NCI-H524 treated with DMSO at 0.1 percent for 48 hours (cell line): ENCODE data around the gene KCNMA1.

ENCODE experiments used
- DNase-seq: peaks from one replicate; lab custom pipeline; 2025; lab: John Stamatoyannopoulos, UW

Gene KCNMA1

DNA sequence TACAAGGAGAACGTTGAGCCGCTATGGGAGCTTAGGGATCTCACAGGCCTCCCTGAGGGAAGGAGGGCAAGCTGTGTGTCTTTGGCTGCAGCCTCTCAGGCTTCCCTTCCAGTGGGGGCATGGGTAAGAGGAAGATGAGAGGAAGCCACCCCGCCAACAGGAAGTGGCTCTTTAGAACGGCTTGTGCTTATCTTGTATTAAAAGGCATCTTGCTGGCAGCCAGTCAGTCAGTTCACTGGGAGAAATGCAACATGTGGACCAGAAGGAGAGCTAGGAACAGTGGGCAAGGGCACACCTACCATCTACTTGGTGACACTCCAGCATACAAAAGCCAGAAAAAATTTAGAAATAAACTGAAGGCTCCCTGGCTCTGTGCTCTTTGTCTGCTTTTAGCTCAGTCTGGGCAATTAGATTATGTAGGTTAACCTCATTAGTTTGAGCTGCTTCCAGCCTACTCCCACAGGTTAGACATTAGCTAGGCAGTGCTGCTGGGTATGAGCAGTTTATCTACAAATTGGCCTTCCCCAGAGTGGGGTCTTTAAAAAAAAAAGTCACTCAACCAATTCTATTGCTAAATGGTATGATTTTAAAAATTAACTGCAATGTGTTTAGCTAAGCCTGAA, 595.9 kb downstream of the KCNMA1 start:
- no peak for DNase-seq

GRCh38 chr10:77038407-77038806, 599.2 kb downstream of the KCNMA1 start:
- no peak for DNase-seq

DNA sequence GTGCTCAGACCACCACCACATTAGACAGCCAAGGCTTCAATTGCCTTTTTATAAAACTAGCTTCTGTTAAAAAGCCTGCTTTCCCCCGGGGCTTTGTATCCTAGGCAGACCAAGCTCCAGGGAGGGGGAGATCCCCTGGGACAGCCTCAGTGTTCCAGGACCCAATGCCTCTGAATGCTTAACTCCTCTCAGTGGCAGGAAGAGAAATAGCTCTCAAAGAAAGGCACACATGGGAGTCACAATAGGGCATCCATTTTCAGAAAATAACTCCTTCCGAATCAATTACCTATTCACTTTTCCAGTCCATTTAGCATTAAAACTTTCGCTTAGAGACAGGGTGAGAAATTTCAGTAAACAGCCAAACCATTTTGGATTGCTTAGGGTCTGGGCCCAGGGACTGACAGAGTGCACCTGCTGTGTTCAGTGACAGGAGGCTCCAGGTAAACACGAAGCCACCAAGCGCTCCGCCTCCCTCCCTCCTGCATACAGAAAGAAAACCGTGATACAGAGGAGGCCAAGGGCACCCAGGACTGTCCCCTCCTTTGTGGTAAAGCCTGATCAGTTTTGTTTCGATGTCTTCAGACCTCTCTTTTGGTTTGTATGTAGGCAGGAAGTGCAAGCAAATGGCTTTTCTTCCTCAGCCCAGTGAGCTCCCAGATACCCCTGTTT, 599.7 kb downstream of the KCNMA1 start:
- DNase-seq: no peak

DNA sequence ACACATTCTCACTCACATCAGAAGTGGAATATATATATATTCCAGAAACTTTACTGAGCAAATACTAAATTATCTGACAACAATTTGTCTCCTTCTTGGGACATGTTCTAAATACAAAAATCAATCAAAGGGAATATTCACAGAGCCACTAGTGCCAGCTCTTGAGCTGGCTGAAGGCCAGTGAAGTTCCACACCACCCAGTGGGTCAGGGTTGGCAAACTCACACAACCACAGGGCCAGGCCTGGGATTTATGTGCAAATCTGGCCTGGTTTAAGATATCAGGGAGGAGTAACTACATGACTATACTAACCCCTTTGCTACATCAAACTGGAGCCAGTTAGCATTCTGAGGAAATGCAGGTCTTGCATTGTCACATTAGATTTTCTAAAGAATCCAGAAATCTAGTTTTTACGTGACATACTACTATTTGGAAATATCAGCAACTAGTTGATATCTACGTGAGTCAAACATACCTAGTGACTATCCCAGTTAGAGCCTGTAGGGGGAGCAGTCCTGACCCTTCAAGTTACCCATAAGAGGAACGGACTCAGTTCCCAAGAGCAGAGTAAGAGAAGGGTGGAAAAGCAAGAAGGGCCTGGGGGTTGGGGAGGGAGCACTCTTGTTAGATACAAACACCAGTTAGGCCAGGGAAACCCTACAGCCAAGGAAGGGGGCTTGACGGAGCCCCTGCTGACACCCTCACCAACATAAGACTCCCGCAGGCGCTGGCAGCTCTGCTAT, 600.4 kb downstream of the KCNMA1 start:
- DNase-seq: no peak

GRCh38 chr10:77036276-77036675, 601.3 kb downstream of the KCNMA1 start:
- no peak for DNase-seq

DNA sequence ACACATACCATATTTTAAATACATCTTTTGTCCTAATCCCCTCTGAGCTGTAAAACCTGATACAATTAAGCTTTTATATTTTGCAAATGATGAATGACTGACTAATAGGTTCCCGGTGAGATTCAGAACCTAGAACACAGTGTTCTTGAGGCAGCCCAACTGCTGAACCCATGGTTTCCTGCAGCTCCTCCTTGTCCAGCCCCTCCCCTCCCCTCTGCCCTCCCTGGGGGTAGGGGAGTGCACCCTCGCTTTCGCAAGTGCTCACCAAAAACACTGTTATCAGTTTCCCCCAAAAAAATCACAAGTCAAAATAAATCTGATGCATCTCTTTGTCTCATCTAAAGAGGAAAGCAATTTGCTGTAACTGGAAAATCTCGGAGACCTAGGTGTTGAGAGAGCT, 602.8 kb downstream of the KCNMA1 start:
- no peak for DNase-seq

DNA sequence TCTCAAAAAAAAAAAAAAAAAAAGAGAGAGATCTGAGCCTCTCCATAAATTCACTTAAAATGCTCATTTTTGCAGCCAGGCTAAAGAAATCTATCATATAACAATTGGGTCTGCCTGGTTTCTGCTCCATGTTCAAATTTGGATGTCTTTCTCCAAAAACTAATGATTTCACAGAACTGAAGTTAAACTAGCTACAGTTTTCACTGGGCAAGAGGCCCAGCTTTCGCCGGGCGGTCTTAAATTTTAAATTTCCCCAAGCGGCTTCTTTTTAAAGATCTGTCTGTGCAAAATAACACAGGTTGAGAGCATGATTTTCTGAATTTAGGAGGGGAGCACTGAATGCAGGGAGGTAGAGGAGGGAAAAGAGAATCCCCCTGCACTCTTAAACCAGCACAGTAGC, 603.4 kb downstream of the KCNMA1 start:
- no peak for DNase-seq

GRCh38 chr10:77032188-77032570, 605.4 kb downstream of the KCNMA1 start:
- DNase-seq: no peak

DNA sequence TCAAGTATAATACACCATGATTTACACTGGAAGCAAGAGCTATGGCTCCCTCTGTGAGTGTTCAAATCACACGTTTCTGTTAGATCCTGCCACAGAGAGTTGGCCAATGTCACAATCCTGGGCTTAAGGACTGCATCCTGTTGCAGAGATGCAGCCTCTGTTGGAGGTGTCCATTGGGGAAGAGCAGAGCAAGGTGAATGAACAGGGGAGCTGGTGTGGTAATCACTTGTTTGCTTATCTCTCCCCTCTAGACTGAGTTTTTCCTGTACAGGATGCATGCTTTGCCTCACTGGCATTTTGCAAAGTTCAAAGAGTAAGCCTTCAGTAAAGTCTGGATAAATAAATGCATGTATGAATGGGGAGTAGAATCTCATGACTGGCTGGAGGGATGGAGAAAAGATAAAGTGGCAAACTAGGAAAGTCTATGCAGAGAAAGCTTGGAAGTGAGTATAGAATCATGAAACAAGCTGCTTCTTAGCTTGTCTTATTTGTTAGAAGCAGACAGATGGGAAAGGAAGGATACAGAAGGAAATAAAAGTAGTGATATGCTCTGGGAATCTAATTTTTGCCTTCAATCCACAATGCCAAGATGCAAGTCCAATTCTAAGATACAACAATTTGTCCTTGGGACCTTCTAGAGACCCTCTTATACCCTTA, 605.9 kb downstream of the KCNMA1 start:
- no peak for DNase-seq

DNA sequence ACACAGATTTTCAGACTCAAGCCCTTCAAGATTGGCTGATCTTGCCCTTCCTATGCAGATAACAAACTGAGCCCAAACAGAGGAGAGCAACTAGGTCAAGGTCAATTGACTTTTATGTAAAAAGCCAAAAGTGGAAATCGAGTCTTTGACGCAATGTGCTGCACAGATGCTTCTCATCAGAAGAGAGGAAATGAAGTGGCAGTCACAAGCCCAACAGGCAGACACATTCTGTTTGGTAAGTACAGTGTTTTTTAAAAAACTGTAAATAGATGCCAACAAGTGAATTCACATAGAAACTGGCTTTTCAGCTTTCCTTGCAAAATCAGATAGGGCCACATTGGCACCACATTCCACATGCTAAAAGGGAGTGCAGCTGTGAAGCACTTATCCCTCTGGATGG, 606.6 kb downstream of the KCNMA1 start:
- no peak for DNase-seq

GRCh38 chr10:77029777-77030717, 607.6 kb downstream of the KCNMA1 start:
- no peak for DNase-seq

- DNase-seq: no peak
Observed at GRCh38 chr10:77028042-77028441, 609.6 kb downstream of the KCNMA1 start.

GRCh38 chr10:77027576-77027975, 610.0 kb downstream of the KCNMA1 start:
- DNase-seq: no peak

DNA sequence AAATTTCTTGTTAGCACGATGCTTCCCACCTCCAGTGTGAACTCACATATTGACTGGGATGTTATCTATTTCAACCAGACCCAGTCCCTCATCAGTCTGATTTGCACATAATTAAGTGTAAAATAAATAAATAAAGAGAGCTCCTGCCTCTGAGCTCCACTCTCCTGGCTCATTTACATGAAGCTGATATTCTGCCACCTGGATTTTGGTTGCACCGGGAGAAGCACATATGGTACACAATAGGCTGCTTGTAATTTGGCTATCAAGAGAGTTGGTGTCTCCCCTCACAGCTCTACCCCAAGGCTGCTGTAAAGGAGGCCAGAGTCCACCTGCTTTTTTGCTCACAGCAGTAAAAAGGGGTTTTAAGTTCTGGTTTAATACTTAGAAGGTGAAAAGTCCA, 610.5 kb downstream of the KCNMA1 start:
- DNase-seq: no peak

- no peak for DNase-seq
Observed at GRCh38 chr10:77026148-77026547, 611.5 kb downstream of the KCNMA1 start.

- no peak for DNase-seq
Observed at GRCh38 chr10:77024461-77024860, 613.1 kb downstream of the KCNMA1 start.

GRCh38 chr10:77023396-77023795, 614.2 kb downstream of the KCNMA1 start:
- no peak for DNase-seq

DNA sequence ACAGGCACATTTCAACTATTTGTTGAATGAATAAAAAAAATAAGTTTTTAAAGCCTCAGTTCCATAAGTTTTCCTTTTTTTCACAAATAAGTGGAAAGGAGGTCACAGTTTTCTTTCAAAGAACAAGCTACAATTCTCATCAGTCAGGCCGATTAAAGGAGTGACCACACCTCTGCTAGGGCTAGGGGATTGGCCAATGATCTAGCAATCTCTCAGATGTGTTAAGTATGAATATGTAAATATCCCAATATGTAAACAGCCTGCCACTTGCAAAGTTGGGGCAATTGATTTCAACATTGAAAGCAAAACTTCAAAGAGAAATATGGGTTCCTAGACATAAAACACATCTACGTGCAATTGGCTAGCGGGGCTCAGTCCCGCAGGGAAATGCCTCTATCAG, 614.9 kb downstream of the KCNMA1 start:
- DNase-seq: no peak

GRCh38 chr10:77021966-77022490, 615.6 kb downstream of the KCNMA1 start:
- DNase-seq: no peak

- DNase-seq: no peak
Observed at GRCh38 chr10:77020426-77021040, 617.1 kb downstream of the KCNMA1 start.

DNA sequence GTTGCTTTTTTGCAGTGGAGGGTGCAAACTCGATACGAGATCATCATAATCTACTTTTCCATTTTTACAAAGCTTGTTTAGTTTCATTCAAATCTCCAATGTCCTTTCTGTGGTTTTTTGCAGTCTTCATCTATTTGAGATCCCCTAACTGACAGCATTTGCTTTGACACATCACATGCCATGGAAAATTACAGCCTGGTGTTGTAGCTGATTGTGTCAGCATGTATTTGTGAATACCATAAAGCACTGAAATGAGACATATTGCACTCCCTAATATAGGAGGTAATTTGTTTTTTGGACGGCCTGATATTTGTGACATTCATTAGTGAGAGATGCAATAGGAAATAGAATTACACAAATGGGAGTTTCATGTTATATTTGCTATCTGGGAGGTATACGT, 620.8 kb downstream of the KCNMA1 start:
- DNase-seq: no peak
